ENCODE results near the gene C22orf42. TPM values are rescaled to one million over a fixed set of nuclear protein-coding genes. Genes with fewer than 3 reads are reported as not detected.
"Not testable (repeated sequence)": the region's sequence is repeated elsewhere in the genome, so short reads cannot be mapped to it uniquely, and the experiment has no call there.

Gene C22orf42
- total and polyA plus RNA-seq, 7 donors = not detected

DNA sequence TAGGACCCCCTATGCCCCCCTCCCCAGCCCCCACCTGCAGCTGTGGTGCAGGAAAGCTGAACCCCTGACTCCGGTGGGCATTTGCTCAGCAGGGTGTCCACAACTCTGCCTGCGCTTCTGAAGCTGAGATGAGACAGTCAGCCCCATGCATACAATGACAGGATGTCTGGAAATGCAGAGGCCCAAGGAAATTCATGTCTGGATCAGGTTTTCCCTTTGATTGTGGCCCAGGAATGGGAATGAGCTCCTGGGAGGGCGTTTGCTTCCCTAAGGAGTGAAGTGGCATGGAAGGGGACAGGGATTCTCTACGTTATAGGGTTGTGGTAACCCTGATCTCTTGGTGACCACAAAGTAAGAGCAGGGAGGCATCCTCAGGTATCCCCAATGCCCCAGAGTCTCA is 22.2 kb downstream of the C22orf42 start:
- H3K4me1 ChIP-seq; intact Hi-C loops (cut with DNase I); H3K36me3 ChIP-seq (ENCODE audit: insufficient read depth in 1 of 2, low read depth in 1 of 2); ATAC-seq; H3K4me3 ChIP-seq; H3K27ac ChIP-seq; DNase-seq; H3K9me3 ChIP-seq: not testable (repeated sequence)
- peaks cover 0 to 23% (median 2%) of the 10 kb centered on the region in 3 donors for H3K27me3 ChIP-seq (ENCODE audit: insufficient read depth in 3 of 3, low read length in 2 of 3)
- 49 to 61% (median 57%) methylated on average over 4 of the region's 4 CpGs for WGBS, 3 donors

GRCh38 chr22:32135958-32136357 is 23.1 kb downstream of the C22orf42 start:
- H3K27ac ChIP-seq; ATAC-seq; H3K36me3 ChIP-seq (ENCODE audit: insufficient read depth in 1 of 2, low read depth in 1 of 2); DNase-seq; H3K4me3 ChIP-seq; H3K4me1 ChIP-seq; H3K9me3 ChIP-seq; intact Hi-C loops (cut with DNase I): not testable (repeated sequence)
- 67 to 75% (median 69%) methylated on average over 3 of the region's 3 CpGs for WGBS, 3 donors
- peaks cover 0 to 23% (median 4%) of the 10 kb centered on the region in 3 donors for H3K27me3 ChIP-seq (ENCODE audit: insufficient read depth in 3 of 3, low read length in 2 of 3)

DNA sequence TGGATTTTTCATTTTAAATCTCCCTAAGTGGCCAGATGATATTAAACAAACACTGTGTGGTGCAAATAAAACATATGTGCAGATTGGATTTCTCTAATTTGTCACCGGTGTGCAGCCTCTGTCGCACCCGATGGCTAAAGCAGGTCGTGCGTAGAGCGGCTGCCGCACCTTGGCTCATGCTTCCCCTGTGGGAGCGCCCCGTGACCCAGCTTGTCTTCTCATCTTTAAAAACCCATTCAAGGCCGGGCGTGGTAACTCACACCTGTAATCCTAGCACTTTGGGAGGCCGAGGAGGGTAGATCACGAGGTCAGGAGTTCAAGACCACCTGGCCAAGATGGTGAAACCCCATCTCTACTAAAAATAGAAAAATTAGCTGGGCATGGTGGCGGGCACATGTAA is 24.3 kb downstream of the C22orf42 start:
- ATAC-seq; H3K4me1 ChIP-seq; DNase-seq; H3K36me3 ChIP-seq (ENCODE audit: insufficient read depth in 1 of 2, low read depth in 1 of 2); H3K27ac ChIP-seq; intact Hi-C loops (cut with DNase I); H3K9me3 ChIP-seq; H3K4me3 ChIP-seq: not testable (repeated sequence)
- WGBS, 3 donors = 73 to 81% (median 78%) methylated on average over 14 of the region's 14 CpGs
- peaks cover 0 to 23% (median 4%) of the 10 kb centered on the region in 3 donors for H3K27me3 ChIP-seq (ENCODE audit: insufficient read depth in 3 of 3, low read length in 2 of 3)

GRCh38 chr22:32132783-32133182 is 26.3 kb downstream of the C22orf42 start:
- intact Hi-C loops (cut with DNase I) = no loop called here
- WGBS, 3 donors = 44 to 76% (median 76%) methylated on average over 1 of the region's 1 CpG
- no peak for ATAC-seq

GRCh38 chr22:32132126-32132525 is 27.0 kb downstream of the C22orf42 start:
- TF ChIP-seq, protein P1, sequence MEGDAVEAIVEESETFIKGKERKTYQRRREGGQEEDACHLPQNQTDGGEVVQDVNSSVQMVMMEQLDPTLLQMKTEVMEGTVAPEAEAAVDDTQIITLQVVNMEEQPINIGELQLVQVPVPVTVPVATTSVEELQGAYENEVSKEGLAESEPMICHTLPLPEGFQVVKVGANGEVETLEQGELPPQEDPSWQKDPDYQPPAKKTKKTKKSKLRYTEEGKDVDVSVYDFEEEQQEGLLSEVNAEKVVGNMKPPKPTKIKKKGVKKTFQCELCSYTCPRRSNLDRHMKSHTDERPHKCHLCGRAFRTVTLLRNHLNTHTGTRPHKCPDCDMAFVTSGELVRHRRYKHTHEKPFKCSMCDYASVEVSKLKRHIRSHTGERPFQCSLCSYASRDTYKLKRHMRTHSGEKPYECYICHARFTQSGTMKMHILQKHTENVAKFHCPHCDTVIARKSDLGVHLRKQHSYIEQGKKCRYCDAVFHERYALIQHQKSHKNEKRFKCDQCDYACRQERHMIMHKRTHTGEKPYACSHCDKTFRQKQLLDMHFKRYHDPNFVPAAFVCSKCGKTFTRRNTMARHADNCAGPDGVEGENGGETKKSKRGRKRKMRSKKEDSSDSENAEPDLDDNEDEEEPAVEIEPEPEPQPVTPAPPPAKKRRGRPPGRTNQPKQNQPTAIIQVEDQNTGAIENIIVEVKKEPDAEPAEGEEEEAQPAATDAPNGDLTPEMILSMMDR (IDR thresholded peaks at IDR 0.05) = no peak
- 87 to 88% (median 88%) methylated on average over 11 of the region's 11 CpGs for WGBS, 3 donors

More at GRCh38 chr22:32132783-32133182, 26.3 kb downstream of the C22orf42 start:
- TF ChIP-seq, protein P1 (IDR thresholded peaks at IDR 0.05) = no peak
- no peak for DNase-seq
- no peak overlapping the region for H3K4me3 ChIP-seq
- H3K4me1 ChIP-seq = no peaks in the 10 kb centered on the region
- H3K27ac ChIP-seq = no peak overlapping the region
- no peaks in the 10 kb centered on the region for H3K9me3 ChIP-seq
- H3K36me3 ChIP-seq (ENCODE audit: insufficient read depth in 1 of 2, low read depth in 1 of 2) = no peaks in the 10 kb centered on the region
- H3K27me3 ChIP-seq (ENCODE audit: insufficient read depth in 3 of 3, low read length in 2 of 3) = peaks cover 0 to 15% (median 4%) of the 10 kb centered on the region in 3 donors

DNA sequence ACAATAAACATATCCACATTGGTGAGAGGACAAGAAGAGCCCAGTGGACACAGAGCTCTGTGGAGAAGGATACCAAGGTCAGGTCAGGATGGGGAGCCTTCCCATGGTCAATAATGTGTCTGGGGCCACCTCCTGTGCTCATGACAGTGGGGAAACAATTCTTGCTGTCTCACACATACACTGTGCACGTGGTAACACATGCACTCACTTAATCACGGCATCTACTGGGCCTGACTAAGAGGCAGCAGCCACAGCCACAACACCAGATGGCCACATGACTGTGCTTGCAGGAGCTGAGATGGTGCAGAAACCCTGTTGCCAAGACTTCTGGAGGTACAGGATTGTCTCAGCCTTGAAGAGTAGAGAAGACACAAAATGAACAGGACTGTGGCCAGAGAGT is 28.6 kb downstream of the C22orf42 start:
- H3K9me3 ChIP-seq = no peaks in the 10 kb centered on the region
- no peaks in the 10 kb centered on the region for H3K36me3 ChIP-seq (ENCODE audit: insufficient read depth in 1 of 2, low read depth in 1 of 2)
- WGBS, 3 donors = 67 to 75% (median 69%) methylated on average over 2 of the region's 2 CpGs
- intact Hi-C loops (cut with DNase I) = no loop called here
- TF ChIP-seq, protein P1 (IDR thresholded peaks at IDR 0.05) = no peak
- DNase-seq = no peak
- no peak overlapping the region for H3K4me3 ChIP-seq
- no peak overlapping the region for H3K27ac ChIP-seq
- peaks cover 0 to 10% (median 4%) of the 10 kb centered on the region in 3 donors for H3K27me3 ChIP-seq (ENCODE audit: insufficient read depth in 3 of 3, low read length in 2 of 3)
- H3K4me1 ChIP-seq = no peaks in the 10 kb centered on the region
- no peak for ATAC-seq

More at GRCh38 chr22:32132126-32132525, 27.0 kb downstream of the C22orf42 start:
- Histone ChIP-seq H3K9me3 (no peaks in the 10 kb centered on the region), H3K4me3 (no peak overlapping the region), H3K4me1 (no peaks in the 10 kb centered on the region), H3K27ac (no peak overlapping the region), H3K27me3 (ENCODE audit: insufficient read depth in 3 of 3, low read length in 2 of 3) (peaks cover 0 to 14% (median 4%) of the 10 kb centered on the region in 3 donors), H3K36me3 (ENCODE audit: insufficient read depth in 1 of 2, low read depth in 1 of 2) (no peaks in the 10 kb centered on the region)
- DNase-seq = no peak
- no peak for ATAC-seq
- intact Hi-C loops (cut with DNase I) = no loop called here

All from psoas muscle (tissue), 8 donors.